Mesodermal cell (in vitro differentiated cells): Measurements from ENCODE around the gene PDCD11. TPM values are rescaled to one million over a fixed set of nuclear protein-coding genes. Genes with fewer than 3 reads are reported as not detected.
A peak's percentile ranks its signal among the peaks of the same experiment; 100 is the strongest.
"Not testable (repeated sequence)": the region's sequence is repeated elsewhere in the genome, so short reads cannot be mapped to it uniquely, and the experiment has no call there.

Source experiments
- H3K27ac ChIP-seq: 2 replicates; pipeline ENCODE4 v1.7.0; 2013; ENCODE audit warnings: mild to moderate bottlenecking, low read depth, low read length, moderate library complexity; ENCODE audit not compliant: severe bottlenecking
- H3K36me3 ChIP-seq: 2 replicates; pipeline ENCODE4 v1.7.1; 2013; ENCODE audit warnings: mild to moderate bottlenecking, low read length, moderate library complexity; ENCODE audit not compliant: control insufficient read depth, insufficient read depth
- H3K4me1 ChIP-seq: one replicate; pipeline ENCODE4 v1.7.1; 2013; ENCODE audit warnings: mild to moderate bottlenecking, low read length; ENCODE audit not compliant: insufficient read depth, control insufficient read depth, poor library complexity, severe bottlenecking
- H3K4me3 ChIP-seq: 2 replicates; pipeline ENCODE4 v1.7.0; 2013; ENCODE audit warnings: low read length, control low read depth, mild to moderate bottlenecking; ENCODE audit not compliant: insufficient read depth, poor library complexity, severe bottlenecking; ENCODE audit errors: extremely low read depth
- H3K9me3 ChIP-seq: 2 replicates; pipeline ENCODE4 v1.7.1; 2013; ENCODE audit warnings: mild to moderate bottlenecking, low read length, moderate library complexity; ENCODE audit not compliant: control insufficient read depth
- WGBS, 2 experiments: methylation state at CpG; one replicate each; pipeline ENCODE4 v1.1.5; 2013; ENCODE audit warnings: missing lambda C conversion rate in 2 of 2; ENCODE audit not compliant: insufficient coverage in 2 of 2; 5-methylcytosine and 5-hydroxymethylcytosine counted together
- polyA plus RNA-seq, 2 experiments: library from polyadenylated mRNA; stranded (reverse); fragments of 50-300 nt; gene quantifications; one replicate each; pipeline ENCODE4 v1.2.3, GENCODE V29; 2013

The PDCD11 gene
- 24.1 TPM for polyA plus RNA-seq (2013, experiment 1 of 2)
- polyA plus RNA-seq (2013, experiment 2 of 2) = 20.4 TPM

- Histone ChIP-seq H3K9me3 (no peaks in the 10 kb centered on the region), H3K4me1 (peaks cover 7% of the 10 kb centered on the region), H3K4me3 (peak within 1 kb of the TSS; percentile 97), H3K27ac (peak within 1 kb of the TSS; percentile 84), H3K36me3 (peaks cover 68% of the 10 kb centered on the region)
- 0% methylated on average over 49 to 54 of the region's 56 CpGs for WGBS, 2 experiments
These were observed at the start of gene PDCD11, which contains the start of gene ATP5MK for GRCh38 chr10:103396067-103396788. Gene PDCD11, plus strand, starts transcription at chr10:103396626. Its CDS starts 1,801 bp downstream, at chr10:103398427. Gene ATP5MK, minus strand, starts transcription at chr10:103396475. Its CDS starts 4,018 bp downstream, at chr10:103392457.

GRCh38 chr10:103350175-103350516, 46.3 kb upstream of the PDCD11 start:
- Histone ChIP-seq H3K36me3 (peaks cover 38% of the 10 kb centered on the region), H3K9me3 (no peaks in the 10 kb centered on the region), H3K4me1 (no peaks in the 10 kb centered on the region), H3K27ac (peak overlapping the region; percentile 87), H3K4me3 (peak overlapping the region; percentile 76)
- 53 to 62% methylated on average over 5 to 10 of the region's 16 CpGs for WGBS, 2 experiments

GRCh38 chr10:103350517-103351260, 45.7 kb upstream of the PDCD11 start, which contains the start of gene PCGF6:
Gene PCGF6, minus strand, starts transcription at chr10:103351140. Its CDS starts 74 bp downstream, at chr10:103351066.
- Histone ChIP-seq H3K4me1 (no peaks in the 10 kb centered on the region), H3K27ac (peak within 1 kb of the TSS; percentile 87), H3K36me3 (peaks cover 32% of the 10 kb centered on the region), H3K4me3 (peak within 1 kb of the TSS; percentile 76), H3K9me3 (no peaks in the 10 kb centered on the region)
- WGBS, 2 experiments = 1% methylated on average over 58 to 68 of the region's 82 CpGs

GRCh38 chr10:103353281-103353680, 43.1 kb upstream of the PDCD11 start:
- no peak overlapping the region for H3K27ac ChIP-seq
- no peaks in the 10 kb centered on the region for H3K4me1 ChIP-seq
- no peak overlapping the region for H3K4me3 ChIP-seq
- WGBS, 2 experiments = no CpG with 5 or more reads among the region's 2 CpGs
- H3K9me3 ChIP-seq = no peaks in the 10 kb centered on the region
- peaks cover 10% of the 10 kb centered on the region for H3K36me3 ChIP-seq

GRCh38 chr10:103354567-103354966, 41.9 kb upstream of the PDCD11 start:
- not testable (repeated sequence) for H3K9me3 ChIP-seq, H3K4me3 ChIP-seq, H3K27ac ChIP-seq, H3K36me3 ChIP-seq, H3K4me1 ChIP-seq
- WGBS, 2 experiments = 71 to 83% methylated on average over 1 of the region's 4 CpGs

- H3K36me3 ChIP-seq = no peaks in the 10 kb centered on the region
- no peaks in the 10 kb centered on the region for H3K4me1 ChIP-seq
- H3K27ac ChIP-seq = no peak overlapping the region
- H3K4me3 ChIP-seq = no peak overlapping the region
- H3K9me3 ChIP-seq = no peaks in the 10 kb centered on the region
- WGBS, 2 experiments = 83 to 86% methylated on average over 2 of the region's 5 CpGs
These were observed 40.4 kb upstream of the PDCD11 start for GRCh38 chr10:103355906-103356599.

- not testable (repeated sequence) for H3K27ac ChIP-seq, H3K36me3 ChIP-seq, H3K4me1 ChIP-seq, H3K4me3 ChIP-seq, H3K9me3 ChIP-seq
- 90 to 100% methylated on average over 1 to 3 of the region's 4 CpGs for WGBS, 2 experiments
These were observed 36.9 kb upstream of the PDCD11 start for GRCh38 chr10:103359493-103359892.

GRCh38 chr10:103360791-103361190, 35.6 kb upstream of the PDCD11 start:
- not testable (repeated sequence) for H3K36me3 ChIP-seq, H3K9me3 ChIP-seq, H3K27ac ChIP-seq, H3K4me1 ChIP-seq, H3K4me3 ChIP-seq
- WGBS, 2 experiments = 93% methylated on average over 6 to 8 of the region's 9 CpGs

- WGBS, 2 experiments = 85% methylated on average over 9 of the region's 10 CpGs; no CpG with 5 or more reads in 1 of the 2 experiments
- Histone ChIP-seq H3K36me3 (no peaks in the 10 kb centered on the region), H3K4me1 (peaks cover 3% of the 10 kb centered on the region), H3K4me3 (peak overlapping the region; percentile 85), H3K9me3 (no peaks in the 10 kb centered on the region), H3K27ac (no peak overlapping the region)
These were observed 29.0 kb upstream of the PDCD11 start for GRCh38 chr10:103367379-103367781.

- Histone ChIP-seq H3K4me3 (peak within 1 kb of the TSS; percentile 85), H3K9me3 (no peaks in the 10 kb centered on the region), H3K4me1 (peaks cover 3% of the 10 kb centered on the region), H3K27ac (peak within 1 kb of the TSS; percentile 64), H3K36me3 (no peaks in the 10 kb centered on the region)
- 0 to 1% methylated on average over 68 to 79 of the region's 81 CpGs for WGBS, 2 experiments
These were observed 28.5 kb upstream of the PDCD11 start, which contains the start of gene TAF5 for GRCh38 chr10:103367782-103368518. Gene TAF5, plus strand, starts transcription at chr10:103367976. Its CDS starts 14 bp downstream, at chr10:103367990.
